OCI-LY1 (cell line): ENCODE measurements around the gene ANXA6.

Experiments
- CTCF ChIP-seq: fragments of 200-600 bp; sonication (generic), shearing (Covaris generic); IDR thresholded peaks from 2 replicates; pipeline ENCODE4 v1.5.1; 2017; ENCODE audit warnings: mild to moderate bottlenecking, antibody characterized with exemption, low read length, moderate library complexity, mixed read lengths
- EZH2 ChIP-seq: fragments of 200-600 bp; sonication (generic), shearing (Covaris generic); IDR thresholded peaks from 2 replicates; pipeline ENCODE4 v1.8.0; 2017; ENCODE audit warnings: borderline replicate concordance, mixed run types, mild to moderate bottlenecking, antibody characterized with exemption, low read length, moderate library complexity, mixed read lengths

DNA sequence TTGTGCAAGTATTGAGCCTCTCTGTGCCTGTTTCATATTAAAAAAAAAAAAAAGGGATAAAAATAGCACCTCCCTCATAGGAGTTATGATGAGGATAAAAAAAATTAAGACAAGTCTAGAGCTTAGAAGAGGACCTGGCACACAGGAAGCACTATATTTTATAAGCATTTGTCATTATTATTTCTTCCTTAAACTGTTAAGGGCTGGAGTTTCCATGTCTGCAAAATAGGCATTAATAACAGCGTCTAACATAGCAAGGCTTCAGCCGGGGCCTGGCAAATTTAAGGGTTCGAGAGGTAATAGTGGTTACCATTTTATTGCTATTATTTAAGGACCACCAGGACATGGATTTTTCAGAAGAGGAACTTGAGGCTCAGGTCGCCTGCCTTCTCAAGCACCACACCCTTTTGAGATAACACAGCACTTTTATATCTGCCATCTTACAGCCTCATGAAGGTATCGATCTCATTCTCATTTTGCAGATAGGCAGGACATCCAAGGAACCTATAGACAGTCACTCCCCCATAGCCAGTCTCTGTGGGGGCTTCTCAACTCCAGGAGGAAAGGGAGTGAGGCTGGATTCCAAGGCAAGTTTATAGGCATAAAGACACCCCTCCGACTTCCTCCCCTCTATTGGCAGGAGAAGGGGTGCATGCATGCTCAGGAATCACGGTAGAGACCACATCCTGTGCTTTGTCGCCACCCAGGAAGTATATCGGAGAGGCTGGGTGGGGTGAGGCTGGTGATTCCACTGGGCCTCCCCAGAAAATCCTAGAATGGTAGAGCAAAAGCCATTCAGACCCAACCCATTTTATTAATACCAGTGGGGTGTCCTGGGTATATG lies 2.4 kb downstream of the ANXA6 start:
- TF ChIP-seq CTCF (no peak), EZH2 (no peak)
